GM21825 (cell line): Measurements from ENCODE around the gene BAK1.
A peak's percentile ranks its signal among the peaks of the same experiment; 100 is the strongest.

Experiments used
- ATAC-seq: cut with Tn5 transposase; IDR thresholded peaks from one replicate; pipeline ENCODE4 v1.9.1; 2021; ENCODE audit warnings: mild to moderate bottlenecking, moderate library complexity; ENCODE audit not compliant: unreplicated experiment

BAK1 gene

DNA sequence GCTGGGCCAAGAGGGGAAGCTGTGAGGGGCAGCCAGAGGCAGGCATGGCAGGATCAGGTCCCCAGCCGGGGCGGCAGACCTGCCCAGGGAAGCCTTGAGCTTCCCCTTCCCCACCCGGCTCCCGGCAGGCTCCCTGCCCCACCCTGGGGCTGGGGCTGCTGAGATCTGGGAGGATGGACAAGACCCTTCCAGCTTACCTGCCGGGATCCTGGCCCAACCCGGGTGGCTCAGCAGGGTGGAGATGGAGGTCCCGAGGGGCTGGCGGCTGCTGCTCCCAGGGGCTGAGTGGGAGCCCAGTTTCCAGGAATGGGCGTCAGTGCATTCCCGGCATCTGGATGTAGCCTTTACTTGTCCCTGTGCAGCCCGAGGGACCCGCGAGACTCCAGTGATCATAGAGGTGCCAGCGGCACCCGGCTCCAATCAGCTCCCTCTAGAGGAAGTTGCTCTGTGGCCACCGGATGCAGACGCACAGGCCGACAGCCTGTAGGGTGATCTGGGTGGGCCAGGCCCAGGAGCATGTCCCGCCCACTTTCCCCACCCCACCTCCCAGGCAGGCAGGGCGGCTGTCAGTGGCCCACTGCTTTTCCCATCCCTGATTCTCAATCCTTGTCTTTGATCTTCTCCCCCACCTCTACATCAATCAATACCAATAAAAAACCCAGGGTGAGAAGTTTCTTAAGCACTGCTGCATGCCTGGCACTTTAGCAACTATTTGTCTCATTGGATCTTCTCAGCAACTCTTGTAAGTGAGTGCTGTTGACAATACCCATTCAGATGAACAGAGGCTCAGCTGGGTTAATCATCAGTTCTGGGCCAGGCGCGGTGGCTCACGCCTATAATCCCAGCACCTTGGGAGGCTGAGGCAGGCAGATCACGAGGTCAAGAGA is at the start of gene BAK1:
TSS of gene BAK1 (minus strand) at position 449 of the 887 bp plus-strand sequence. CDS start 2,672 bp downstream, outside the sequence.
- peak; percentile 87 for ATAC-seq

DNA sequence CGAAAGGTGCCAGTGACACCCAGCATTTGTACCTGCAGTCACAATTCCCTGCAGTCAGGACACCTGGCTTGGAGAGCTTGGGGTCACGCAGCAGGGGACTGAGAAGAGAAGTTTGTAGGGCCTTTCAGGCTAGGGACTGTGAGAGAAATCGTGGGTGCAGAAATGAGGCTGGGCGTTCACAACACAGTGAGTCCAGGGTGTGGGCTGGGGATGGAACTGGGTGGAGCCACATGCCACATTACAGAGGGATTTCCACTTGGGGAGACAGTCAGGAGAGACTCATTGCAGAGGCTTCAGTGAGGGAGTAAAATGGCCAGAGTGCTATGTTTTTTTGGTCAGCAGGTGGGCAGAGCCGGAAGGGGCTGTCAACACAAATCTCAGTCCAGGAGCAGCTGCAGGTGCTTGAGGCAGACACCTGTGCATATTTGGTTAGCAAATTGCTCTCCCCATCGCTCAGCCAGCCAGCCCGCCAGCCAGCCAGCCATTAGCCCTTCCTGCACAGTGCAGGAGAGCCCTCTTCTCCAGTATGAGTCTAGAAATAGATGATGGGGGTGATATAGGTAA is 48.4 kb upstream of the BAK1 start:
- no peak for ATAC-seq

DNA sequence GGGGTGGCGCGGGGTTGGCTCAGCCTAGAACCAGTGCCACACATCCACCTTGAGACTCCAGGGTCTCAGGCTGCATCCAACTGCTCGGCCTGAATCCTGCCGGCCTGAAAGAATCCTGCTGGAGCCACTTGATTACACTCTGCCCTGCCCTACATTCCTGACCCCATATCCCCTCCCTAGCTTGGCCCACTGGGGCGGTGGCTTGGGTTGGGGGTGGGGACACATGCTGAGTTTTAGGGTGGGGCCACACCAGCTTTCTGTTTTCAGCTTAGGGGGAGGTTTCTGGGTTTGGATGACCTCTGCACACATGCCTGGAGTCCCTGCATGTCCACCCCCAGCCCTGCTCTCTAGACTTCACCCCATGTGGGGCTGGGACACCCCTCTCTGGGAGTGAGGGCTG is 47.8 kb upstream of the BAK1 start:
- ATAC-seq, result no peak

DNA sequence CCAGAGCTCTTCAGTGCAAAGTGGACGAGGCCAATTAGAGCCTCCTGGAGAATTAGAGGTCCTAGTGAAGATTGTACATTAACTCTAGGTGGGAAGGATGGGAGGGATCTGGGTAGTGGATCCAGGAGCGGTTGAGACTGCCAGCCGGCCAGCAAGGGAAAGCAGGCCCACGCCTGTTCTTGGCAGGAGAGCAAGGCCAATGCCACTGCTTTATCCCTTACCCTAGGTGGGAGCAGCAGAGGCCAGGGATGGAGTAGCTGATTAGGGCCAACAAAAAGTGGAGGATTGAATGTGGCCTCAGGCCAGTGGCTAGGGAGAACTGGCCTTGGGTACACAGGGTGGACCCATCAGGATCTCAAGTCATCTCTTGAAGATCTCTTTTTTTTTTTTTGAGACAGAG is 44.8 kb upstream of the BAK1 start:
- ATAC-seq, result no peak

DNA sequence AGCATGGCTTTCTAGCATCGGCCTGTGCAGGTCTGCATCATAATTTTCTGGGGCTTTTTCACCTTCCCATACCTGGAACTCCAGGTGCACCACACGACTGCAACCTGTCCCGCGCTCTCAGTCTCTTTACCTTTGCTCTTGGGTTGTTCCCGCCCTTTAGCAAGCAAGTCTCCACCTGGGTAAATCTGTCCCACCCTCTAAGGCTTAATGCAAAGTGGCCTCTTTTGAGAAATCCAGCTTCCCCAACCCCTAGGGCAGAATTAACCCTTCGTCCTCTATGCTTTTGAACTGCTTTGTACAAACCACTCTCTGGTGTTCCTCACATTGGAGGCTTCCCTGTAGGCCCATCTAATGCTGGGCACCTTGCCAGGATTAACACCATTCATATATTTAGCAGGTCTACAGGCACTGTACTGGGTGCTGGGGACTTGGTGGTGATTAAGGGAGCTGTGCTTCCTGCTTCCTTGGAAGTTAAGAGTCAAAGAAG is 43.9 kb upstream of the BAK1 start:
- no peak for ATAC-seq

DNA sequence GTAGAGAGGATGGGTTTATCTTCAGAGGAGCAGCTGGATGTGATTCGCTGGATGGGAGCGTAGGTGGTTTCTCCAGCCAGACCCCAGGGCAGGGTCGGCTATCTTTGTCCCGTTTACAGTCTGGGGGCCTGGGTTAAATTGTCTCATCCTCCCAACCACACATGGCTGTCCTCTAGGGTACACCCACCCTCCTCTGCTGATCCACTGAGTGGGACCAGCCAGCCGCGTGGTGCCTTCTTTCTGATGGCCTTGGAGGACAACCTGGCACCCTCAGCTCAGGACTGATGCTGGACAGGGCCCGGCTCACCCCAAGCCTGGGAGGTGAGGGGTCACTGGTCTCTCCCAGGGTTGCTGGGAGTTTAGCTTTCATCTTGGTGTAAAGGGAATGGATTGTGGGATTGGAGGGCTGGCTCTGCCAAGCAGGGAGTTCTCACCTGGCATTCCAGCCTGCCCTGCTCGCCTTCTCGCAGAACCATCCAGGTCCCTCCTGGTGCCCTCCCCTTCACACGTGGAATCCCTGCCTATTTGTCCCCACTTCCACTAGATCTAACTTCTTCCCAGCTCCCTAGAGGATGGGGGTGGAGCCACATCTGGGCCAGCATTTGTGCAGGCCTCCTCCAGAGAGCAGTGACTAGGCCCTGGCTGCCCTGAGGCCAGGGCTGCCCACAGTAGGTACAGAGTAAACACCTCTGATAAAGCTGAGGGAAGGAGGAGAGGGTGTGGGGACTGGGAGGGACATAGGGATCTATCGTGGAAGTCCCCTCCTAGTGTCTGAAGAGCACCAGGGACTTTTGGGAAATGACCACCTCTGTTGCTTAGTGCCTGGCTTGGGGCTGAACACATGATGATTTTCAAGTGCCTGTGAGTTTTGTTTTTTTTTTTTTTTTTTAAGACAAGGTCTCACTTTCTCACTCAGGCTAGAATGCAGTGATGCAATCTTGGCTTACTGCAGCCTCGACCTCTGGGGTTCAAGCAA is 42.7 kb upstream of the BAK1 start:
- no peak for ATAC-seq

DNA sequence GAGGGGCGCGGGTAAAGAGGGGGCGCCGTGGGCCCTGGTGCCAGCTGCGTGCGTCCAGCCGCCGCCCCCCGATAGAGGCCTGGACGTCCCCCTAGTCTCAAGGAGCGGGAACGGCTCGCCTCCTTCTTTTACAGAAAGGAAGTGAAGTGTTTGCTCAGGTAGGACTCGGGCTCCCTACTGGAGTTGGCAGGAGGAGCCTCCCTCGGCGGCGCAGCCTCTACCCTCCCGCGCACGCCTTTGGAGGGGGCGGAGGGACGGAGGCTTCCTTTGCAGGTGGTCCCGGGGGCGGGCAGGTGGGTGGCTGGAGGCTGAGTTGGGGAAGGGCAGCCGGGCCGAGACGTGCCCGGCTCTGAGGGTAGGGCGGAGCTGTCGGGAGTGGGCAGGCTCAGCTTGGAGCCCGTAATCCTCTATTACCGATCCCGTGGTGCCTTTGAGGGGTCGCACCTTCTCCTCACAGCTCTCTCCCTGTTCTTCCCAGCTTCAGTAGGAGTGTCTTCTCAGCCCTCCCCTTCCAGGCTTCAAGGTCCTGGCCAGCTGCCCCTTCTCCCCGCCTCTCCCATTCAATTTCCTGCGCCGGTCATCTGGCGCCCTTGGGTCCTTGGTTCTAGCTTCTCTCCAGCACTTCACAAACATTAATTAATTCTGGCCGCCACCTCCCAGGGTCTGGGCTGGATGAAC is 41.8 kb upstream of the BAK1 start:
- ATAC-seq, result peak; percentile 18

DNA sequence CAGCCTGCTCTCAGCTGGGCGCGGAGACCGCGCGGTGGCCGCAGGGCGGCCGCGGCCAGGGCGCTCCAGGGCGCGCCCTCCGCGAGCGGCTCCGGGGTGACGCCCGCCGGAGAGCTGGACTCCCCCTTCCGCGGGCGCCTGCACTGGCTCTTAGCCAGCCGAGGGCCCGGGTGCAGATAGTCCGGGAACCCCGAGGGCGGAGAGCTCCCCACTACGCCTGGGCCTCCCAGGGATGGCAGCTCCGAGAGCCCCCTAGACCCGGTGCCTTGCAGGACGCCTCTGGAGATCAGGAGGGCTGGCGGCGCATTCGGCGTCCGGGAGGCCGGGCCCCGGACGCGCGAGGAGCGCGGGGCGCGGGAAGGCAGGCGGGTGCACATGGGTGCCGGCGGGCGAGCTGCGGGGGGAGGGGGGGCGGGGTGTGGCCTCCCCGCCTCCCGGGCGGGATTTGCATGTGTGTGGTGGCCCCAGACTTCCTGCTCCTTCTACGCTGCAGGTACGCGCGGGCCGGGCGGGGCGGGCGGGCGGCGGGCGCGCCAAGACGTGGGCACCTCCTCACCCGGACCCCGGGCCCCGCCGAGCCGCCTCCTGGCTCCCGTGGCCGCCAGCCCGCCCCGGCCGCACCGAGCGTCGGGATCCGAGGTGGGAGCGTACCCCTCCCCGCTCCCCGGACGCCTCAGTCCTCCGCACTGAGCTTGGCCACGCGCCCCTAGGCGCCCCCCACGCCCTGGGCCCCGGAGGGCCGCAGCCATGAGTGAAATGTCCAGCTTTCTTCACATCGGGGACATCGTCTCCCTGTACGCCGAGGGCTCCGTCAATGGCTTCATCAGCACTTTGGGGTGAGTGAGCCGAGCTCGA is 41.0 kb upstream of the BAK1 start, which contains the start of gene ITPR3:
TSS of gene ITPR3 (plus strand) at position 467 of the 855 bp plus-strand sequence. CDS start at position 748, 281 bp downstream.
- ATAC-seq, result peak; percentile 66

DNA sequence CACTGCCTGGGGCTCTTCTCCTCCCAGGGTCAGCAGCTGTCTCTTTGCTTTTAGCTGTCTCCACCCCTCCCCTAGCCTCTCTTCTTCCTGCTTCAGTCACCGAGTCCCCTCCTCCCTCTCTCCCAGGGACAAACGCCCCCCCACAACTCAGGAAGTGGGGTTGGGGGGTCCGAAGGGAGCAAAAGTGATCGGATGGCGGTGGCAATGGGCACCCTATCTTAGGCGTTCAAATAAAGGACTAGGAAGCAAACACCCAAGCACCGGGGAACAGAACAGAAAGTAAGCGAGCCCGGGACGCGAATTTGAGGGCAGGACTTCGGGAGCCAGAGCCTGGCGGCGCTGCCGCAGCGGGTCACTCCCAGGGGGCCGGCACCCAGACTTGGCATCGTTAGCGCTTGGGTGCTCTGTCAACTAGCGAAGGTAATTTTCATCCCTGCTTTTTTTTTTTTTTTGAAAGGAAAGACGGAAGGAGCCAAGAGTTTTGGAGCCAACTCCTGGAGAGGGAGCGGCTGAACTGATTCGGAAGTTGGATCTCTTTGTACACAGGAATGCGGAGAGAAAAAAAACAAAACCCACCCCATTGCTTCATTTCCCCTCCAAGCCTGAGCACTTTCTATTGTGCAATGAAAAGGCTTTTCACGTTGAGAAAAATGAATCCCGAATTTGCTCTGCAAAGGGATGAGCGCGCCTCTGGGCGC is 40.2 kb upstream of the BAK1 start:
- no peak for ATAC-seq

DNA sequence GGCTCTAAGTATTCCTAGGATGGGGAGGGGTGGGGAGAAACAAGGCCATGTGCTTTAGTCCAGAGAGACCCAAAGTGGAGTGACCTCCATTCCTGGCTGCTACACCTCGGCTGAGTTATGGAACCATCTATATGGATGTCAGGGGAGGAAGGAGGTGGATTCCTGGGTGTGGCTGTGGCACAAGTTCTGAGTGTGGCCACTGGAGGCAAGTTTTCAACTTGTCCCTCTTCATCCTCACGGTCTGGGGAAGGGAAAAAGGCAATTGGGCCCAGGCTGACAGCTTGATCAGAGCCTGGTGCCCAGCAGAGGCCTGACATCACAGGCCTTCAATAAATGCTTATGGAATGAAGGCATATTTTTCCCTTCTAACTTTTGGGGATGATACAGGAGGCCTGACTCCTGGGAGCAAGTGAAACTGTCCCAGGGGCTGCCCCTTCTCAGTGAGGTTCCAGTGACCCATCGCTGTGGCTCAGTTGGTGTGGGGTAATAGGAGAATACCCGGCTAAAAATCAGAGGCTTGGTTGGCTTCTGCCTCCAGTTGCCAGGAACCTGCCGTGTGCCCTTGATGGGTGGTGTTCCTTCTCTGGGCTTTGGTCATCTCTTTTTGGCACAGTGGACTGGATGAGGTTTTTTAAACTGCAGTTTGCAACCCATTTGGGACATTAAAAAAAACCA is 39.2 kb upstream of the BAK1 start:
- ATAC-seq, result no peak

DNA sequence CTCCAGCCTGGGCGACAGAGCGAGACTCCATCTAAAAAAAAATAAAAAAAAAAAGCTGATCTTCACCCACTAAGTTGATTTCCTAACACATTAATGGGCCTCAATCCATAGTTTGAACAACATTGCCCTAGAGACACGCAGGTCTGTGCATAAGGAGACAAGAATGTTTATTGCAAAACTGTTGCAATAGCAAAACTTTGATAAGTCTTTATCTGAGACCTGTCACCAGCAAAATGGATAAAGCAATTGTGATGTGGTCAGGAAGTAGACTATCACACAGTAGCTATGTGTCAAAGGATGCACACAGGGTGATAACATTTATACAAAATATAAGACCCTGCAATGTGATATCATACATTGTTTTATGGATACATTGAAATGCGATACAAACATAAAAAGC is 36.8 kb upstream of the BAK1 start:
- no peak for ATAC-seq

DNA sequence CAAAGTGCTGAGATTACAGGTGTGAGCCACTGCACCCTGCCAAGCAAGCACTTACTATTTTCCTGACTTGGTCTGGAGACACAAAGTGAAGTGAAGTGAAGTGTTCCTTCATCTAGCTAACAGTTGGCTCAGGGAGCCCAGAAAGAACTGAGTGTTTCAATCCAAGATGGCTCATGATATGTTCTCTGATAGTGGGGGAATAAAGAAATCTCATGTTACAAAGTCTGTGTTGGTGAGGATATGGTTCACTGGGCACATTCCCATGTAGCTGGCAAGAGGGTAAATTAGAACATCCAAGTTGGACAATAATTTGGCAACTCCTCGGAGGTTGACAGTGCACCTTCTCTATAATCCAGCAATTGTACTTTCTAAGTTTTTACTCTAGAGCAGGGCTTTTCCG is 36.0 kb upstream of the BAK1 start:
- ATAC-seq, result no peak

DNA sequence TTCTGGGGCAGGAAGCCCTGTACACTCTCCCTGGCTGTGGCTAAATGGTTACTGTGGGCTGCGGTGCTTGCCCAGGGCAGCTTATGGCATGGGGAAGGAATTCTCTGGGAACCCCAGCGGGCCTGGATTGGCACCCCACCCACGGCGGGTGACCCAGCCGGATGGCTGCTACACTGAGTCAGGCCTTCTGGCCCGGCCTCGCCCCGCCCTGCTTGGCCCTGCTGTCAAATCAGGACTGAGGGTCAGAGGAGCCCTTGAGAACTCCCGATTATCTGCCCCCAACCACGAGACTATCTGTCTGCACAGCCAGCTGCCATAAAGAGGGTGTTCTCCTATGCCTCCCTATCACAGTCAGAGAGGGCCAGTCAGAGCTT is 33.7 kb upstream of the BAK1 start:
- ATAC-seq, result no peak

DNA sequence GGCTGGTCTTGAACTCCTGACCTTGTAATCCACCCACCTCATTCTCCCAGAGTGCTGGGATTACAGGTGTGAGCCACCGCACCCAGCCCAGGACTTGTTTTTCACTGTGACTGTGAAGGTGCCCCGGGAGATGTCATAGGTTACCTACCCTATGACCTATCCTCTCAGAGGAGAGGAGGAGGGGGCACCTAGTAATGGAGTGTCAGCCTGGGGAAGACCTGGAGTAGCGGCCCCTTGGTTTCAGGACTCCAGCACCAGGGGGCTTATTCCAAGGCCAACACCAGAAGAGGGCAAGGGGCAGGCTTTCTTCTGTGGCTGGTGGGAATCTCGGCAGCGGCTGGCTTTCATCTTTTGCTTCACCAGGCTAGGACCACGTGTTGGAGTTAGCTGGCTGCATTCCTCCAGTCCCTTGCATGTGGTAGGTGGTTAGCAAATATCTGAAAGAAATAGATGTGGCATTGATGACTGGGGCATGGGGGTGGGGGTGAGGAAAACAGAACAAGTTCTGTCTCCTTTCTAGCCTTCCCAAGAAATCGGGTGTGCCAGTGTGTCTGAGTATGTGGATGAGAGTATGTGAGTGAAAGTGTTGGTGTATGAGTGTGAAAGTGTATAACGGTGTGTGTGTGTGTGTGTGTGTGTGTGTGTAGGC is 33.2 kb upstream of the BAK1 start:
- ATAC-seq, result no peak

DNA sequence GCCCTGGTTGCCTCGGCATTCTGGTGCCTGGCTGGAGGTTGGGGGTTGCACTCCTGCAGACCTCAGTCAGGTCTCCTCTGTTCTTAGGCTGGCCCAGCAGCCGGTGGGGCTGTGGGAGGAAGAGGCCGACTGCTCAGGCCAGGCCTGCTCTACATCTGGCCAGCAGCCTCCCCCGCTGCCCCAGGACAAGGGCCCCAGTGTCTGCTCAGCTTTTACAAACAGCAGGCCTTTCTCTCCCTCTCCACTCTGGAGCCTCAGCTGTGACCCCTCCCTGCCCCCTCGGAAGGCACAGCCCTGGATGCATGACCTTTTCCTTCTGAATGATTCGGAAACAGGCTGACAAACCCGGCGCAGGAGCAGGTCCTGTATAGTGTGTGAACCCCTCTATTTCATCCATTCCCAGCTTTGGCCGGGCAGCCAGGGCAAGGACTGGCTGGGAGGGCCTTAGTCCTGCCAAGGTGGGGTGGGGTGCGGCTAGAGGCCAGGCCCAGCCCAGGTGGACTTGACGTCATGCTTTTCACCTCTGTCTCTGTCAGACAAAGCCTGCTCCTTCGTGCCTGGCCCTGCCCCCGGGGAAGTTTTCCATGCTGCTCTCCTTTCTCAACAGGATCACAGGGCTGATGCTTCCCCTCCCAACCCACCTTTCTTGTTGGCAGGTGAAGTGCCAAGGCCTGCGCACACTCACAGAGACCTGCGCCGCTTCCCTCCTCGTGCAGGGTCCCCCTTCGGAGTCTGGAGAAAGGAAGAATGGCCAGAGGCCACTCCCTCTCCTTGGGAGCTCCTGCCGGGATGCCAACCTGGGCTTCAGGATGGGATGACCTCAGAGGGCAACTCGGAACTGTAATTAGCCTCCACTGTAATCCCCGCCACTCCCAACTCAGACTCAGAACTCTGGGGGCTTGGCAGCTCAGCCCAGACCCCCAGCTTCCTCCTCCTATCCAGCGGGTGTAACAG is 31.0 kb upstream of the BAK1 start:
- ATAC-seq, result no peak

DNA sequence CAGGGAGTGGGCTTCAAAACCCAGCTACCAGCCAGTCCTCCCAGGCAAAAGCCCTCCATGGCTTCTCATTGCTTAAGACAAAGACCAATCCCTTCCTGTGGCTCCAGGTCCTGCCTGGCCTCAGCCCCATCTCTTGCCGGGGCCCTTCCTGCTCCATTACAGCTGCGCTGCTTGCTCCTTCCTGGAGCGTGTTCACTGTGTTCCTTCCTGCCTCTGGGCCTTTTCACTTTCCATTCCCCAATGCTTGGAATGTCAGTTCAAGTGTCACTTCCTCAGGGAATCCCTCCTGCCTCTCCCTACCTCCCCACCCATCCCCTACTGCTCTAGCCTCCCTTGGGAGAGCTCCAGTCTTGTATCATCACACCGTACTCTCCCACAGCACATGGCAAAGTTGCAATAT is 30.0 kb upstream of the BAK1 start:
- no peak for ATAC-seq

DNA sequence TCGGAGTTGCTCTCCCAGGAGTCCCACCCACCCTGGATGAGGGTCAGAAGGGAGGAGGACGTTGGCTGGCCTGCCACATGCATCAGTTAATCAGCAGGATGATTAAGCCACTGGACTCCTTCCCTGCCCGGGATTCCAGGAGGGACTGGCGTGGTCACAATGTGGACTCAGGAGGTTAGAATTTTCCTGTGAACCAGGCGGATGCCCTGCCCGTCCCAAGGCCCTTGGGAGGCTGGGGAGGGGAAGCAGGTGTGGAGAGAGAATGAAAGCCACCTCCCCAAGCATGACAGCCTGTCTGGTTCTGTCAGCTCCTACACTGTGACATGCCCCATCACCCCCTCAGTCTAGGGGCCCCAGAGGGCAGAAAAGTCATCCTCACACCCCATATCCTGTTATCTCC is 29.5 kb upstream of the BAK1 start:
- ATAC-seq, result no peak
